Measurements from ENCODE around the gene RAPGEF2. TPM values are rescaled to one million over a fixed set of nuclear protein-coding genes. Genes with fewer than 3 reads are reported as not detected.

RAPGEF2 gene
- 37.6 and 42.7 TPM in 2 replicates for total RNA-seq

GRCh38 chr4:159102622-159103383 is at the start of gene RAPGEF2:
Gene RAPGEF2, plus strand, starts transcription at chr4:159103079. Its CDS starts 1,084 bp downstream, at chr4:159104163.

Data from nasal cavity respiratory epithelium epithelial cell of viscerocranial mucosa (primary cell).